IMR-90 (cell line): ENCODE measurements around the gene M6PR. TPM values are rescaled to one million over a fixed set of nuclear protein-coding genes. Genes with fewer than 3 reads are reported as not detected.

Experiments used
- ATAC-seq: fragments of 200-7000 bp; cut with Tn5 transposase; 2 replicates; pipeline ENCODE4 v1.9.1; 2020; ENCODE audit warnings: low read depth, mild to moderate bottlenecking, moderate library complexity
- BruUV-seq: library from RNA; stranded (reverse); fragments of 400-500 nt; replicated peaks from 2 replicates; lab custom pipeline; 2021; lab: Mats Ljungman, UMichigan
- CTCF ChIA-PET: fragments of 300-600 bp; formaldehyde crosslinking; extraction: SDS; loops from one replicate; lab custom pipeline; 2021; ENCODE audit warnings: antibody characterized with exemption; lab: Yijun Ruan, JAX
- POLR2A ChIA-PET: fragments of 300-600 bp; sonication (Branson Sonifier 250); formaldehyde crosslinking; loops from one replicate; lab custom pipeline; 2022; ENCODE audit warnings: antibody characterized with exemption; ENCODE audit not compliant: unreplicated experiment; lab: Charles Lee
- DNase-seq: peaks from one replicate; pipeline ENCODE4 v3.0.0; 2013
- H2AFZ ChIP-seq: replicated peaks from 2 replicates; pipeline ENCODE3; 2013; ENCODE audit warnings: low read length, mild to moderate bottlenecking; ENCODE audit not compliant: poor library complexity
- H2AK5ac ChIP-seq: 2 replicates; pipeline ENCODE4 v1.6.1; 2013; ENCODE audit warnings: low read depth, low read length, inconsistent platforms
- H2AK9ac ChIP-seq: replicated peaks from 2 replicates; pipeline ENCODE3; 2013; ENCODE audit warnings: mild to moderate bottlenecking, low read depth, low read length, moderate library complexity; ENCODE audit not compliant: poor library complexity
- H2BK120ac ChIP-seq: 2 replicates; pipeline ENCODE4 v1.6.1; 2013; ENCODE audit warnings: low read depth, low read length, inconsistent platforms
- H2BK15ac ChIP-seq: 3 replicates; pipeline ENCODE4 v1.6.1; 2013; ENCODE audit warnings: low read depth, low read length, inconsistent platforms
- H2BK20ac ChIP-seq: 2 replicates; pipeline ENCODE4 v1.6.1; 2013; ENCODE audit warnings: low read depth, mild to moderate bottlenecking, inconsistent platforms, low read length, moderate library complexity
- H2BK5ac ChIP-seq: 2 replicates; pipeline ENCODE4 v1.6.1; 2013; ENCODE audit warnings: mild to moderate bottlenecking, low read depth, low read length, inconsistent platforms; ENCODE audit not compliant: poor library complexity, severe bottlenecking
- H3K14ac ChIP-seq: replicated peaks from 2 replicates; pipeline ENCODE4 v1.6.1; 2013; ENCODE audit warnings: low read depth, low read length, inconsistent platforms
- H3K18ac ChIP-seq: 2 replicates; pipeline ENCODE4 v1.6.1; 2013; ENCODE audit warnings: low read depth, low read length, control low read depth
- H3K23ac ChIP-seq: 2 replicates; pipeline ENCODE4 v1.6.1; 2013; ENCODE audit warnings: low read depth, low read length, inconsistent platforms
- H3K27ac ChIP-seq: 2 replicates; pipeline ENCODE4 v1.5.1; 2013; ENCODE audit warnings: mild to moderate bottlenecking, control low read depth, low read length; ENCODE audit not compliant: insufficient read depth
- H3K27me3 ChIP-seq: 2 replicates; pipeline ENCODE4 v1.6.1; 2013; ENCODE audit warnings: low read length; ENCODE audit not compliant: control insufficient read depth, insufficient read depth
- H3K36me3 ChIP-seq: 2 replicates; pipeline ENCODE4 v1.6.1; 2013; ENCODE audit warnings: low read length, mixed read lengths; ENCODE audit not compliant: control insufficient read depth, insufficient read depth
- H3K4ac ChIP-seq: 2 replicates; pipeline ENCODE4 v1.6.1; 2013; ENCODE audit warnings: low read depth, low read length, inconsistent platforms
- H3K4me1 ChIP-seq: 2 replicates; pipeline ENCODE4 v1.6.1; 2013; ENCODE audit warnings: low read length, mixed read lengths; ENCODE audit not compliant: control insufficient read depth, insufficient read depth
- H3K4me2 ChIP-seq: 2 replicates; pipeline ENCODE4 v1.6.1; 2013; ENCODE audit warnings: low read depth, mild to moderate bottlenecking, control low read depth, low read length, moderate library complexity
- H3K4me3 ChIP-seq: 2 replicates; pipeline ENCODE4 v1.5.1; 2013; ENCODE audit warnings: low read depth, mild to moderate bottlenecking, control low read depth, low read length, moderate library complexity; ENCODE audit not compliant: insufficient read depth
- H3K56ac ChIP-seq: 2 replicates; pipeline ENCODE4 v1.6.1; 2013; ENCODE audit warnings: low read length, inconsistent platforms; ENCODE audit not compliant: insufficient read depth; ENCODE audit errors: extremely low read depth
- H3K79me1 ChIP-seq, 2 experiments: 2 replicates each; pipeline ENCODE4 v1.6.1; 2013; ENCODE audit warnings: low read length in 2 of 2, inconsistent platforms in 1 of 2, low read depth in 1 of 2
- H3K9ac ChIP-seq: 2 replicates; pipeline ENCODE4 v1.6.1; 2013; ENCODE audit warnings: low read depth, low read length, control low read depth
- H3K9me1 ChIP-seq: 2 replicates; pipeline ENCODE4 v1.6.1; 2013; ENCODE audit warnings: low read length, inconsistent platforms; ENCODE audit not compliant: insufficient read depth
- H3K9me3 ChIP-seq: 2 replicates; pipeline ENCODE4 v1.6.1; 2013; ENCODE audit warnings: low read length; ENCODE audit not compliant: control insufficient read depth, insufficient read depth
- H4K20me1 ChIP-seq: 2 replicates; pipeline ENCODE4 v1.6.1; 2013; ENCODE audit warnings: low read length, inconsistent platforms; ENCODE audit not compliant: insufficient read depth
- H4K5ac ChIP-seq: 2 replicates; pipeline ENCODE4 v1.6.1; 2013; ENCODE audit warnings: mild to moderate bottlenecking, low read depth, low read length, control low read depth
- H4K8ac ChIP-seq, 2 experiments: 2 replicates each; pipeline ENCODE4 v1.6.1; 2013; ENCODE audit warnings: low read depth in 2 of 2, low read length in 2 of 2, control low read depth in 1 of 2, inconsistent platforms in 1 of 2
- H4K91ac ChIP-seq: 2 replicates; pipeline ENCODE4 v1.6.1; 2013; ENCODE audit warnings: low read depth, low read length, inconsistent platforms; ENCODE audit not compliant: insufficient read depth
- FOS ChIP-seq: fragments of 150-350 bp; IDR thresholded peaks from 2 replicates; pipeline ENCODE4 v1.6.1; 2016; ENCODE audit warnings: low read depth, low read length
- MAZ ChIP-seq: IDR thresholded peaks from 2 replicates; pipeline ENCODE4 v1.6.1; 2012; ENCODE audit warnings: low read depth, mild to moderate bottlenecking, low read length, improper control_type of control experiment, moderate library complexity, borderline replicate concordance
- POLR2A ChIP-seq: IDR thresholded peaks from 2 replicates; pipeline ENCODE4 v1.6.1; 2012; ENCODE audit warnings: mild to moderate bottlenecking, low read depth, low read length
- RFX5 ChIP-seq: IDR thresholded peaks from 2 replicates; pipeline ENCODE4 v1.8.0; 2012; ENCODE audit warnings: low read depth, mild to moderate bottlenecking, low read length, moderate library complexity
- WGBS, 2 experiments: methylation state at CpG; one replicate each; pipeline versions ENCODE4 v1.1.5 to v1.1.7; 2013; ENCODE audit warnings: missing lambda C conversion rate in 2 of 2; ENCODE audit not compliant: insufficient read length in 1 of 2; ENCODE audit errors: extremely low coverage in 2 of 2; 5-methylcytosine and 5-hydroxymethylcytosine counted together
- dilution Hi-C: fragments of 300-500 bp; cut with HindIII; formaldehyde crosslinking; loops from one replicate; pipeline ENCODE4 v1.14.3; 2018; ENCODE audit warnings: low sequenced_read_pairs; ENCODE audit not compliant: unreplicated experiment
- in situ Hi-C: fragments of 300-500 bp; cut with MboI; formaldehyde crosslinking; loops from 3 replicates; pipeline ENCODE4 v1.14.3; 2019; ENCODE audit warnings: low sequenced_read_pairs, inconsistent platforms, mixed read lengths
- intact Hi-C: fragments of 100-400 bp; cut with micrococcal nuclease; formaldehyde crosslinking; loops from 2 replicates; pipeline ENCODE4 v1.10.0; 2022
- polyA plus RNA-seq, 3 experiments: library from polyadenylated mRNA; depleted of rRNA; stranded (reverse); fragments of >200 nt; gene quantifications; 2 replicates each; pipeline ENCODE4 v1.2.3, GENCODE V29; 2012; ENCODE audit warnings: low replicate concordance in 1 of 3
- total RNA-seq: library from RNA; depleted of rRNA; stranded (reverse); fragments of >200 nt; gene quantifications from 2 replicates; pipeline ENCODE4 v1.2.3, GENCODE V29; 2012

M6PR gene
- total and polyA plus RNA-seq, 2 of the 4 experiments (the other 2 are of a cell fraction), result 86.6 to 140 TPM

DNA sequence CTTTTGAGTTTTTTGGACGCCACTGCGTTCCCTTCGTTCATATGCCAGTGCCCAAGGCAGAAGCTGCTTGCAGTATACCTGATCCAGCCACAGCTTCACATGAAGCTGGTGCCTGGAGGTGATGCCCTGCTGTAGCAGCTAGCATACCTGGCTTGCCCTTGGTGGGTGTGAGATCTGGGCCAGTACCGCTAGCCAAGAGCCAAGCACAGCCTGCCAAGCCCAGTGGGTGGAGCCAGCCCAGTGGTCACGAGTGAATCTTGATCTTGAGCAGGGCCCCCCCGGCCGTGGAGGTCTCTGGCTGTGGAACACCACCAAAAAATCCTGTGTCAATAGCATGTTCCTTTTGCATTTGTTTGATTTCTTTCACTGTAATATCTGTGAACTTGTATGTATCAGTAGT is 7.3 kb upstream of the M6PR start:
- CTCF ChIA-PET, result no interaction called here
- in situ Hi-C loops, result no loop called here
- dilution Hi-C loops, result no loop called here
- Histone ChIP-seq H3K14ac (no peak overlapping the region), H4K5ac (no peak overlapping the region), H3K4me2 (no peak overlapping the region), H3K36me3 (no peaks in the 10 kb centered on the region), H3K9me3 (no peaks in the 10 kb centered on the region), H2AK9ac (no peak overlapping the region), H2AFZ (no peak overlapping the region), H3K4ac (no peak overlapping the region), H3K18ac (no peak overlapping the region), H3K9me1 (no peaks in the 10 kb centered on the region), H3K4me3 (no peak overlapping the region), H2AK5ac (no peak overlapping the region), H3K79me1 (no peaks in the 10 kb centered on the region), H4K8ac (no peak overlapping the region), H3K23ac (no peak overlapping the region), H2BK5ac (no peak overlapping the region), H3K4me1 (no peaks in the 10 kb centered on the region), H2BK15ac (no peak overlapping the region), H3K27me3 (no peaks in the 10 kb centered on the region), H3K27ac (no peak overlapping the region), H2BK120ac (no peak overlapping the region), H4K91ac (no peak overlapping the region), H3K56ac (no peak overlapping the region), H3K9ac (no peak overlapping the region), H2BK20ac (no peak overlapping the region), H4K20me1 (no peaks in the 10 kb centered on the region)
- BruUV-seq, result no TSS peak
- WGBS, 2 experiments, result 79% methylated on average over 5 of the region's 7 CpGs; no CpG with 5 or more reads in 1 of the 2 experiments
- DNase-seq, result no peak
- TF ChIP-seq MAZ (no peak), FOS (no peak), RFX5 (no peak), POLR2A (no peak)
- no peak for ATAC-seq
- intact Hi-C loops, result no loop called here
- POLR2A ChIA-PET, result no interaction called here
